Measurements from ENCODE around the gene MET.
"Not testable (repeated sequence)": the region's sequence is repeated elsewhere in the genome, so short reads cannot be mapped to it uniquely, and the experiment has no call there.

MET gene

DNA sequence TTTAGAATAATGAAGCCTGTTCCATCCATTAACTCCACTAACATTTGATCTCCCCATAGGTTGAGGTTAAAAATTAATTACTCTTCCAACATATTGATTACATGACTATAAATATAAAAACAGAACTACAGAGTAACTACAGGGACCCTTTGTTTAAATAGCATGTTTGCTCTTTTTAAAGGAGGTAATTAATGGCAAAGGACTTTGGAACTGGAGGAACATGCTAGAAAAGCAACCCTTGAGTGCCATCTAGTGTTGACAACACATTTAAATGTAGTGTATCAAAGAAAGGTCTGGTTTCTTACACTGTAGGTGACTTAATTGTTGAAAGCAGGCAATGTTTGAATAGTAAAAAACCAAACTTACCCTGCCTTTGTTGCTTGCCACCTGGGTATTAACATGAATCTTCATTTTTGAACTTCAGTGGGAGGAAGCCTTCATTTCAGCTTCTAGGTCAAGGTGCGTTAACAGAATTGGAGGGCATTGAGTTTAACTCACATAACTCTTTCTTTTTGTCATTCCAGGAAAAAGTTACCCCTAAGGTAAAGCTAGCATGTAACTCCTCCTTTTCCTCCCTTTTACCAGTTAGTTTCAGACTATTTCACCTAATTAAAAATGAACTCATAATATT lies 137.8 kb downstream of the MET start:
- no peak for DNase-seq (ENCODE audit: low read depth)

GRCh38 chr7:116810267-116811116 lies 138.5 kb downstream of the MET start:
- no peak for DNase-seq (ENCODE audit: low read depth)

DNA sequence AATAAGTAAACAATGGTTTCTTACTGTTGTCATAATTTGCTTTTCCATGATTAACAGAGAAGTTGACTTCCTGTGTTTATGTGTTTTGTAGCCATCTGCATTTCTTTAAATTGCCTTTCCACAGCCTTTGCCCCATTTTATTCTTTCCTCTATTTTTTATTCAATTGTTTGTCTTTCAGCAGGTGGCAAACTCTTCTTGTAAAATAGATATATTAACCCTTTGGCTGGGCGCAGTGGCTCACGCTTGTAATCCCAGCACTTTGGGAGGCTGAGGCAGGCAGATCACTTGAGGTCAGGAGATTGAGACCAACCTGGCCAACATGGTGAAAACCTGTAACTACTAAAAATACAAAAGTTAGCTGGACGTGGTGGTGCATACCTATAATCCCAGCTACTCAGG lies 139.8 kb downstream of the MET start:
- no peak for DNase-seq (ENCODE audit: low read depth)

DNA sequence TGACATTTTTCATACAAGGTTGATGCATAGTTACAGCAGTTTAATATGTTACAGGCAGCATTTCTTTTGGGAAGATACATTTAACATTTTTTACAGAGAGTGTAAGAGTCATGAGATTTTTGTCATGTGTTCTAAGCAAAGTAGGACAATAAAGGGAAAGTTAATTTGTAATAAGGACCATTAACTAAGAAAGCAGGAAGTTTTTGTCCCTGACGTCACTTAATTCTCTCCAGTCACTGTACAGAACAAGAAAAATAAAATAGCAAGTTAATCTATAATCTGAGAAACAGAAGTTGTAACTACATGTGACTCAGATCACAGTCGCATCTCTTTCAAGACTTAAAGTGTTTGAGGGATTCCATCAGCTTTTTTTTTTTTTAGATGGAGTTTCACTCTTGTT lies 140.9 kb downstream of the MET start:
- no peak for DNase-seq (ENCODE audit: low read depth)

DNA sequence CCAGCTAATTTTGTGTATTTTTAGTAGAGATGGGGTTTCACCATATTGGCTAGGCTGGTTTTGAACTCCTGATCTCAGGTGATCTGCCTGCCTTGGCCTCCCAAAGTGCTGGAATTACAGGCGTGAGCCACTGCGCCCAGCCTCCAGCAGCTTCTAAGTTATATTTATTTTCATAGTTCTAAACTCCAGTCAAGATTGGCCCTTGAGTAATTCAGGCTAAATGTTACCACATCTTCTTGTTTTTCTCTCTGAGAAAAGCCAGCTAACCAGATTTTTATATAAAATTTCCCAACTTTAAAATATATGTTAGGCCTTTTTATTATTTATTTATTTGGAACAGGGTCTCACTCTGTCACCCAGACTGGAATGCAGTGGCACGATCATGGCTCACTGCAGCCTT lies 141.4 kb downstream of the MET start:
- not testable (repeated sequence) for DNase-seq (ENCODE audit: low read depth)

GRCh38 chr7:116815041-116815440 lies 143.0 kb downstream of the MET start:
- no peak for DNase-seq (ENCODE audit: low read depth)

DNA sequence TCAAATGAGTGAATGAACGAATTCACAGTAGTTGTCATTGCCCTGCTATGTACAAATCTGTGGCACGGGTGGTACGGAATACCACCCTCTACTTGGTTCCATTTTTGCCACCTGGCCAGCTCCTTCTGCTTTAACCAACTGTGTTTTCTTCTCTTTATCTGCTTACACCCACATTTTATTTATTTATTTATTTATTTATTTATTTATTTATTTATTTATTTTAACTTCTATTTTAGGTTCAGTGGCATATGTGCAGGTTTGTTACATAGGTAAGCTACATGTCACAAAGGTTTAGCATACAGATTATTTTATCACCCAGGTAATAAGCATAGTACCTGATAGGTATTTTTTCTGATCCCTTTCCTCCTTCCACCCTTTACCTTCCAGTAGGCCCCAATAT lies 148.2 kb downstream of the MET start:
- DNase-seq (ENCODE audit: low read depth), result no peak

- DNase-seq (ENCODE audit: low read depth), result not testable (repeated sequence)
Observed at GRCh38 chr7:116821647-116822046, 149.7 kb downstream of the MET start.

GRCh38 chr7:116824449-116824848 lies 152.5 kb downstream of the MET start:
- DNase-seq (ENCODE audit: low read depth), result no peak

DNA sequence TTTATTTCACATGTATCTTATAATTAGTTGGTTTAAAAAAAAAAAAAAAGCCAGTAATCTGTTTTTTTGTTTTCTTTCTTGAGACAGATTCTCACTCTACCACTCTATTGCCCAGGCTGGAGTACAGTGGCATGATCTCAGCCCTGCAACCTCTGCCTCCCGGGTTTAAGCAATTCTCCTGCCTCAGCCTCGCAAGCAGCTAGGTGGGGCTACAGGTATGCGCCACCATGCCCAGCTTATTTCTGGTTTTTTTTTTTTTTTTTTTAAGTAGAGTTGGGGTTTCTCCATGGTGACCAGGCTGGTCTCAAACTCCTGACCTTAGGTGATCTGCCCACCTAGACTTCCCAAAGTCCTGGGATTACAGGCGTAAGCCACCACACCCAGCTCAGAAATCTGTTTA lies 156.3 kb downstream of the MET start:
- DNase-seq (ENCODE audit: low read depth), result no peak

- DNase-seq (ENCODE audit: low read depth), result no peak
Observed at GRCh38 chr7:116829041-116829440, 157.0 kb downstream of the MET start.

DNA sequence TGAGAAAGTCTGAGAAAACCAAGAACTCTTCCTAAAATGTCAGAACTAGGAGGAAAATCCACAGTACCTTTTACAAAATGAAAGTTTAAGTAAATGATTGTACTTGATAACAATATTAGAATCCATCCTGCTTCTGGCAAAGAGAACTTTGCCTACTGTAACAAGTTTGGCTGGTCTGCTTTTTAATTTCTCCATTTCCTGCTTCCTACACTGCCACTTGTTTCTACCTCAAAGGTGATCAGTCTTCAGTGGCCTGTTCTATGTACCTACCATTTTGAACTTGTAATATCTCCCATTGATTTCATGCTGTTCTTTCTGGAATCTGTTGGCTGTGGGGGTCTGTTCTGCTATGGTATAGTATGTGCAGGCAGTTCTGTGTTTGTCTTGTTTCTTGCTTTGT lies 157.5 kb downstream of the MET start:
- no peak for DNase-seq (ENCODE audit: low read depth)

GRCh38 chr7:116832692-116833091 lies 160.7 kb downstream of the MET start:
- DNase-seq (ENCODE audit: low read depth), result no peak

DNA sequence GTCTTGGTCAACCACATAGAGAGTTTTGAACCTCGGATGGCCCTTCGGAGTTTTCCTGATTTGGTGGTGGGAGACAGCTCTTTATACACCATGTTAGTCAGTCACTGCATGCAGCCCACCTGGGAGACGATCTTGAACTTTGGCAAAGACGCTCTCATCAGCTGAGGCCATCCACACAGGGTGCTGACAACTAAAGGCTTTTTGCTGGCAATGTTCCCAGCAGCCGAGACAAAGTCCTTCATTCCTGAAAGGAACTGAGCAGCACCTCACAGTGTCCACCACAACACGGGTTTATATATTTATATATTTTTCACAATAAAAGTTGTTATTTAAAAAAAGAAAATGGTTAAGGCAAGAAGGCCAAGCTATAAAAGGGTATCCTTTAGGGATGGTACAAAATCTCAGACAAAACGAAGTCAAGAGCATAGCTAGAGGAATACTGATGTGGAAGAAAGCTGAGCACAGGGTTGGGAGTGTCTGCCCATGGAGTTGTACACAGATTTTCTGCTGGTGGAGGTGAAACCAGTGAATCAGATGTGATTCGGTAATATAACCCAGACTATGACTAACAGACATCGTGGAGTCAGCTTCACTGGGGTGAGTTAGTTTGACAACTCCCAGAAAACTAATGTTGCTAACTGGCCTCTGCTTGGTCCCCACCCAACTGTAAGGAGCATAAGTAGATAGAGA lies 163.0 kb downstream of the MET start:
- no peak for DNase-seq (ENCODE audit: low read depth)

GRCh38 chr7:116836048-116836447 lies 164.1 kb downstream of the MET start:
- no peak for DNase-seq (ENCODE audit: low read depth)

GRCh38 chr7:116836911-116837310 lies 164.9 kb downstream of the MET start:
- DNase-seq (ENCODE audit: low read depth), result no peak

DNA sequence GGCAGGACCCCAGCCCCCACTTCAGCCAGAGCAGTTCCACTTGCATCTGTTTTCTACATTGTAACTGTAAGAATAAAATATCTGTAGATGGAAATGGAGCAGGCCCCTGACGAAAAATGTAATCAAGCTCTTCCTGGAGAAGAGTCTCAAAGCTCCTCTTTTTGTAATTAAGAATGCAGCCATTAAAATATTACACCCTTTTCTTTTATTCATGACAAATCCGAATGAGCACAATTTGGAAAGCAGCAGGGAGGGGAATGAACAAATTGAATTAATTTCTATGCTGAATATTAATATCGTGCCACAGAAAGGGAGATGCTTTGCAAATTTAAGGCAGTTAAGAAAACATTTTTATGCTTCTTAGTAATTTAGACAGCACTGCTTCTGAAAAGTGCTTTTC lies 165.6 kb downstream of the MET start:
- no peak for DNase-seq (ENCODE audit: low read depth)

- no peak for DNase-seq (ENCODE audit: low read depth)
Observed at GRCh38 chr7:116840256-116840655, 168.3 kb downstream of the MET start.

- no peak for DNase-seq (ENCODE audit: low read depth)
Observed at GRCh38 chr7:116842371-116842770, 170.4 kb downstream of the MET start.

DNA sequence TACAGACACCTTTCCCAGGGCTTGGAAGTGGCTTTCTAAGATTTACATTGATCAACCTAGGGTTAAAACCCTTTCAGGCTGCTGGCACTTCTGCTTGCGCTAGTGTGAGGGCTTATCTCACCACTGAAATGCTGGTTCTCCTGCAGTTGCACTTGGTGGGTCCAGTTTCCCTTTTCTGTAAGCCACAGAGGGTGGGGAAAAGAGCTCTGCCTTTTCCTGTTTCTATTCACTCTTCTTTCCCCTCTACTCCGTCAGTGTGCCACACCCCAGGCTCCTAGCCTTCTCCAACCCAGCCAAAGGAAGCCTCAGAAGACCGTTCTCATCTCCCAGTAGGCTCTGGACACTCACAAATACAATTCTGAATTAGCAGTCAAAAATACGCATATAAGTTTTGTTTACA lies 171.4 kb downstream of the MET start:
- DNase-seq (ENCODE audit: low read depth), result no peak

All from stimulated activated CD4-positive, alpha-beta T cell treated with anti-CD3 and anti-CD28 coated beads, Interleukin-2, amount 100 ng/mL, for 4 hours (primary cell).